ENCODE measurements around the gene CRABP1.

Gene CRABP1

DNA sequence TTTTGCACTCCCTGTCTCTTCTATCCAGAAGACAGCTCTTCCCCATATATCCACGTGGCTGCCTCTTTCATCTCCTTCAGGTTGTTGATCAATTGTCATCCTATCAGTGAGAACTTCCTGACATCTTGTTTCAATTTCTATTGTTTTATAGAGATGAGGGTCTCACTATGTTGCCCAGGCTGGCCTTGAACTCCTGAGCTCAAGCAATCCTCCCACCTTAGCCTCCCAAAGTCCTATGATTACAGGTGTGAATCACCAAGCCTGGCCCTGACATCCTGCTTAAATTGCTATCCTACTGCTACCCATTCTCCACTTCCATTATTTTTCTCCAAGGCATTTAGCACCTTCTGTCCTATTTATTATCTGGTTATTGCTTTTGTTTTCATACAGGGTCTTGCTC lies 53.0 kb downstream of the CRABP1 start:
- DNase-seq (ENCODE audit: extremely low spot score): no peak
- TF ChIP-seq, protein P1, sequence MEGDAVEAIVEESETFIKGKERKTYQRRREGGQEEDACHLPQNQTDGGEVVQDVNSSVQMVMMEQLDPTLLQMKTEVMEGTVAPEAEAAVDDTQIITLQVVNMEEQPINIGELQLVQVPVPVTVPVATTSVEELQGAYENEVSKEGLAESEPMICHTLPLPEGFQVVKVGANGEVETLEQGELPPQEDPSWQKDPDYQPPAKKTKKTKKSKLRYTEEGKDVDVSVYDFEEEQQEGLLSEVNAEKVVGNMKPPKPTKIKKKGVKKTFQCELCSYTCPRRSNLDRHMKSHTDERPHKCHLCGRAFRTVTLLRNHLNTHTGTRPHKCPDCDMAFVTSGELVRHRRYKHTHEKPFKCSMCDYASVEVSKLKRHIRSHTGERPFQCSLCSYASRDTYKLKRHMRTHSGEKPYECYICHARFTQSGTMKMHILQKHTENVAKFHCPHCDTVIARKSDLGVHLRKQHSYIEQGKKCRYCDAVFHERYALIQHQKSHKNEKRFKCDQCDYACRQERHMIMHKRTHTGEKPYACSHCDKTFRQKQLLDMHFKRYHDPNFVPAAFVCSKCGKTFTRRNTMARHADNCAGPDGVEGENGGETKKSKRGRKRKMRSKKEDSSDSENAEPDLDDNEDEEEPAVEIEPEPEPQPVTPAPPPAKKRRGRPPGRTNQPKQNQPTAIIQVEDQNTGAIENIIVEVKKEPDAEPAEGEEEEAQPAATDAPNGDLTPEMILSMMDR (IDR thresholded peaks at IDR 0.05; ENCODE audit: control extremely low read depth, extremely low read depth, low read depth, missing control alignments): no peak
- POLR2A ChIA-PET: no interaction called here
- CTCF ChIA-PET: interaction anchor here (4.1 kb wide), 1 partner anchor 29 kb away, joined by 19 read pairs; no protein-coding TSS in a partner anchor

DNA sequence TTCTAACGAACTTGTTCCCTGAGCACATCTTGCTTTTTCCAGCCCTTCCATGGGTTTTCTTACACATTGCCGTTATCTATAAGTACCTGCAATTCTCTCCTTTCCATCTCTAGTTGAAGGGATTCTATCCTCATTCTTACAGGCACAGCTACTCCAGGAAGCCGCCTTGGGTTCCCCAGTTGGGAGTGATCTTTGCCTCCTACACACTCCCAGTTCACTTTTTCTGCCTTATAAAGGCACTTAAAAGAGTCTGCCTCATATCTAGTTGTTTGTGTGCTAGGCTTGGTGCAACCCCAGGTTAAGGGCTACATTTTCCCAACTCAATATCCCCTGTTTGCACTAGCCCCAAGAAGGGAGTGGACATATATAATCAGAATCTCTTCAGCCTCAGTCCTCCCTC lies 53.9 kb downstream of the CRABP1 start:
- TF ChIP-seq, protein P1 (IDR thresholded peaks at IDR 0.05; ENCODE audit: control extremely low read depth, extremely low read depth, low read depth, missing control alignments): no peak
- POLR2A ChIA-PET: interaction anchor here (0.5 kb wide), 1 partner anchor 45 kb away, joined by 7 read pairs; no protein-coding TSS in a partner anchor
- CTCF ChIA-PET: interaction anchor here (4.1 kb wide), 1 partner anchor 28 kb away, joined by 19 read pairs; no protein-coding TSS in a partner anchor
- DNase-seq (ENCODE audit: extremely low spot score): no peak

DNA sequence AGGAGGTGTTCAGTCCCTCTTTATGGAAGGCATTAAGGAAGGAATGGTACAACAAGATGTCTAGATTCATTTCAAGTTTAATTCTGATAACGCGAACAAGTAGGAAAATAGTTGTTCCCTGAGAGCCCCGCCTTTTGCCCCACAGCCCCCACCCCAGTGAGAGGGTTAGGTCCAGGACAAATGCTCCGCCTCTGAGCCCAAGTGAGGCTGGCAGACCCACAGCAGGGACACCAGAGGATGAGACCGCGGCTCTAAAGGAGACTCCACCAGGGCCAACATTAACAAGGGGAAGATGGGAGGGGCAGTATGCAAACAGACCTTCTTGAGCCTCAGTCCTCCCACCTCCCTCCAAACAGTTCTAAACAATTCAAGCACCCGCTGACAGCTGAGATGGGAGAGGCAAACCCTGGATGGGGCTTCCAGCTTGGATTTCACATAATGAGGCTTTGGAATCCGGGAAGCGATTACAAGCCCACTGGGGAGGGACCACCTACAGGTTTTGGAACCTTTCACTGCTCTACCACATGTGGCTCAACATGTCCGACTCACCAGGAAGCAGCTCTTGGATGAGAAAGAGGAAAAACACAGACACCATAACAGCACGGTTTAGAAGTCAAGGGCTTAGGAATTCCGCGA lies 54.9 kb downstream of the CRABP1 start:
- POLR2A ChIA-PET: no interaction called here
- DNase-seq (ENCODE audit: extremely low spot score): no peak
- TF ChIP-seq, protein P1 (IDR thresholded peaks at IDR 0.05; ENCODE audit: control extremely low read depth, extremely low read depth, low read depth, missing control alignments): no peak
- CTCF ChIA-PET: interaction anchor here (4.1 kb wide), 1 partner anchor 27 kb away, joined by 19 read pairs; no protein-coding TSS in a partner anchor

DNA sequence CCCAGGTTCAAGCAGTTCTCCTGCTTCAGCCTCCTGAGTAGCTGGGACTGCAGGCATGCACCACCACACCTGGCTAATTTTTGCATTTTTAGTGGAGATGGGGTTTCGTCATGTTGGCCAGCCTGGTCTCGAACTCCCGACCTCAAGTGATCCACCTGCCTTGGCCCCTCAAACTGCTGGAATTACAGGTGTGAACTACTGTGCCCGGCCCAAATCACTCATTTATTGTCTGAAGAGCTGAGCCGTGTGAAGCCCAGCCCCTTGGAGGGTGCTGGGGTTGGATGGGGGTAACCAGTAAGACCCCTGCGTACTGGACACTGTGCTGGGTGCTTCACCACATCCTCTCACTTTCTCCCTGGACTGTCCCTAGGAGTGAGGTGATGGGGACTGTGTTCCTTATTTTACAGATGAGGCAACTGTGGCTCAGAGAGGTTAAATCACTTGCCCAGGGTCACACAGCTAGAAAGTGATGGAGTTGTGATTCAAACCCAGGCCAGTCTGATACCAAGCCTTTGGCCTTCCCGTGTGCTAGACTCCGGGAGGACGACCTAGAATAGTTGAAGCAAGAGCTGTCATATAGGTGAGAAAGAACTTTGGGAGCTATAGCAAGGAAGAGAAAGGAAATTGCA lies 56.1 kb downstream of the CRABP1 start:
- POLR2A ChIA-PET: interaction anchor here (0.7 kb wide), 1 partner anchor 87 kb away, joined by 7 read pairs; no protein-coding TSS in a partner anchor

DNA sequence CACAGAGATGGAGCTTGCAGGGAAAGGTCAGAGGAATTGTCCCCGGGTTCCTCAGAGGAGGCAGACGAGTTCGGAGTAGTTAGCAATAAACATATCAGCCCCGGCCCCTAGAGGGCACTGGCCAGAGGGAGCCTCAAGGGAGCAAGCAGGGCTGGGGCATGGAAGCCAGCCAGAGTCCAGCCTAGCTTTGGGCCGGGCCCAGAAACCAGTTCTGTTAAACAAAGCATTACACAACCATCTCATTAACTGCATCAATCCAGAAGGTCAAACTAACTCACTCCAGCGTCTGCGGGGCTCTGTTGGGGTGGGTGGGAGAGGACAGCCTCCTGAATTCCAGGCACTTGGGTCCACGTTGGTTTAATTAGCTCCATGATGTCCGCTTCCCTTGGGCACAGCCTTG lies 56.8 kb downstream of the CRABP1 start:
- ChIA-PET CTCF (interaction anchor here (1.5 to 4.1 kb wide), 3 partner anchors 25 to 88 kb away, joined by 3 to 19 read pairs (median 4); no protein-coding TSS in a partner anchor), POLR2A (interaction anchor here (0.7 kb wide), 1 partner anchor 87 kb away, joined by 7 read pairs; no protein-coding TSS in a partner anchor)
- TF ChIP-seq, protein P1 (IDR thresholded peaks at IDR 0.05; ENCODE audit: control extremely low read depth, extremely low read depth, low read depth, missing control alignments): peak; percentile 8
- DNase-seq (ENCODE audit: extremely low spot score): no peak

More for the DNA sequence above, 56.1 kb downstream of the CRABP1 start:
- DNase-seq (ENCODE audit: extremely low spot score): no peak
- CTCF ChIA-PET: interaction anchor here (4.1 kb wide), 1 partner anchor 26 kb away, joined by 19 read pairs; no protein-coding TSS in a partner anchor
- TF ChIP-seq, protein P1 (IDR thresholded peaks at IDR 0.05; ENCODE audit: control extremely low read depth, extremely low read depth, low read depth, missing control alignments): no peak

DNA sequence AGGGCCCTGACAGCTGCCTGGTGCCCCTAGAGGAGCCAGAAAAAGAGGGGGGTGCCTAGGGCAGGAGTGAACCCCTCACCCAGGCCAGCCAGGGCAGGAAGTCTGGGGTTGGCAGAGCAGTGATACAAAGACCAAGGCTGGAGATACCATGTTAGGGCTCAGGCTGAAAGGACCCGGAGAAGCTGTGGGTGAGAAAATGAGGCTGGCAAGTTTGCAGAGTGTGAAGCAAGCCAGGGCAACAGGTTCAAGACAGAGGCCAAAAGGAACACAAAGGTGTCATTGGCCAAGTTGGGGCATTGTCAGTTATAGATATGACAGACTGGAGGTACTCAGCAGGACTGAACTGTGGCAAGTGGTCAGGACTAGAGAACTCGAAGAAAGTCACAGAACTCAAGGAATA lies 57.2 kb downstream of the CRABP1 start:
- DNase-seq (ENCODE audit: extremely low spot score): no peak
- TF ChIP-seq, protein P1 (IDR thresholded peaks at IDR 0.05; ENCODE audit: control extremely low read depth, extremely low read depth, low read depth, missing control alignments): no peak
- ChIA-PET POLR2A (no interaction called here), CTCF (interaction anchor here (1.5 to 2.4 kb wide), 4 partner anchors 11 to 88 kb away, joined by 3 to 9 read pairs (median 5); no protein-coding TSS in a partner anchor)
